Bone marrow (tissue), 2 donors: ENCODE data around the gene PMM2.
"Not testable (repeated sequence)": the region's sequence is repeated elsewhere in the genome, so short reads cannot be mapped to it uniquely, and the experiment has no call there.

Experiments
- DNase-seq, 2 donors: peaks; one replicate each; lab custom pipeline; 2025; lab: John Stamatoyannopoulos, UW

Gene PMM2

DNA sequence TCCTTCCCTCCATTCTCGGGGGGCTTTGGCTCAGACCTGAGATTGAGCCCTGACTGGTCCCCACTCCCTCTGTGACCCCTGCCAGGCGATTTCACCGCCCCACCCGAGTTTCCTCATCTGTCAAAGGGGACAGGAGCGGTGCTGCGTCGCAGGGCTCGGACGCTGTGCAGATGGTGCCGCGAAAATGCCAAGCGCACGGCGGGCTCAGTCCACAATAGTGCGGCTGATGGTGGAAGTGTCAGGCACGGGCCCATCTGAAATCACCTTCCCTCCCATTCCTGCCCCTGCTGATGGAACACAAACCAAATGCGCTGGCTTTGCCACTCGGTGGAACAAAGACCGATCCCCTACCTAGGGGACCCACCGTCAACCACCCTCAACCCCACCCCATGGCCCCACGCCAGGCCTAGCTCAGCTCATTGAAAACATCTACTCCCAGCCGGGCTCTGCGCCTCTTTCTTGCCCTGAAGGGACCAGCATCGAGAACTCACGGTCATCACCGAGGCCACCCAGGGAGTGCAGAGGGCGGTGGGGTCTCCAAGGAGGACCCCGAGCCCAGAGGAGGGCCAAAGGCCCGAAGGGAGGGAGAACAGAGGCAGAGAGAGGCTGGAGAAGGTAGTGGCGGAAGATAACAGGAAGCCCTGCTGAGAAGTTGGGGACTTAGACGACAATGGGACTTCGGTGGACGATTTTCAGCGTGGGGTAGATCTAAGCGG is 69.7 kb downstream of the PMM2 start:
- DNase-seq = peak in 1 of 2 donors; percentile 27

DNA sequence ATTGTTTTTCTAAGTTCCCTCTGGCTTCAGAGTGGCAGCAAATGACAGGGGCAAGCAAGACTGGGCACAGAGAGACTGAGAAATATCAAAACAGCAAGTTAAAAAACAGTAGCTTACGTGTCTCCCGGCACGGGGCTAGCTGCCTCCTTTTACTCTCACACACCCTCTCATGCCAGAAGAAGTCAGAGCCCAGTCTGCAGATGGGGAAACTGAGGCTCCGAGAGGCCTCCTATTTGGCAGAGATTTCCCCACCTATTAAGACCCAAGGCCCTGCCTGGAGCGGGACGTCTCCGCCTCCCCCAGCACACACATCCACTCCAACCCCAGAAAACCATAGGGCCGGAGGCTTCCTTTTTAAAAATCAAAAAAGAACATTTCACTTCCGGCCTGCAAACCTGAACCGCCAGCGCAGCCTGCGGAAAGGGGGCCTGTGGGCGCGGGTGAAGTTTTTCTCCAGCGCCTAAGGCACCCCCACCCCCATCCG is 70.3 kb downstream of the PMM2 start:
- no peak for DNase-seq

DNA sequence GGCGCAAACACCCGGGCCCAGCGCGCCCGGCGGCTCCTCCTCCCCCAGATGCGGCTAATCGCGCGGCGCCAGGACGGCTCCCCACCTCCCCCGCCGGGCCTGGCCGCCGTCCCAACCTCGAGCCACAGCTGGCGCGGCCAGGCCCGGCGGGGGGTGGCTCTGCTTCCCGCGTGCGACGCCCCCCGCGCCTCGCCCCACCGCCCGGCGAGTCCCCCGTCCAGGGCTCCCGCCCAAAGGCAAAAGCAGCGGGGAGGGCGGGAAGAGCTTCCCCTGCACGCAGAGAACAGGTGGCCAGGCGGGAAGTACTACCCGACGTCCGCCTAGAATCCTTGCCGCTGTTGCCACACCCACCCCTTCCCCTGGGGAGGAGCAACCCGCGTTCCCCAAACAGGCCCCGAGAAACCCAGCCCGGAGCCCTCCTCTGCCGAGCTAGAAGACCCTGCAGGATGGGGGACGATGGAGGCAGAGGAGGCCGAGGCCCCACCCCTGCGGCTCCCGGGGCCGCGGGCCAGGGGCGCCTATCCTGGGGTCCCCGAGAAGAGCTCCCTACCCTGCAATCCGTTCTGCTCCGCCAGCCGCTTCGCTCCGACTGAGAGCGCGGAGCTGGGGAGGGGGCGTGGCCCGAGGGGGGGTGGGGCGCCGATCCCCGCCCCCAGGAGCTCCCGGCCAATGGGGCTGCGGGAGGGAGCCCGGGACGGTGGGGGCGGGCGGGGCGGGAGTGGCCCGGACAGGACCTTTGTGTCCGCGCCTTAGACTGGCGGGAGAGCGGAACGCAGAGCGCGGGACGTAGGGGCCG is 71.0 kb downstream of the PMM2 start, which contains the start of gene CARHSP1:
Gene CARHSP1, minus strand, starts transcription at position 591 of the 796 bp plus-strand sequence. CDS start 9,678 bp downstream, outside the sequence.
- DNase-seq = peak; percentile 80 to 96

DNA sequence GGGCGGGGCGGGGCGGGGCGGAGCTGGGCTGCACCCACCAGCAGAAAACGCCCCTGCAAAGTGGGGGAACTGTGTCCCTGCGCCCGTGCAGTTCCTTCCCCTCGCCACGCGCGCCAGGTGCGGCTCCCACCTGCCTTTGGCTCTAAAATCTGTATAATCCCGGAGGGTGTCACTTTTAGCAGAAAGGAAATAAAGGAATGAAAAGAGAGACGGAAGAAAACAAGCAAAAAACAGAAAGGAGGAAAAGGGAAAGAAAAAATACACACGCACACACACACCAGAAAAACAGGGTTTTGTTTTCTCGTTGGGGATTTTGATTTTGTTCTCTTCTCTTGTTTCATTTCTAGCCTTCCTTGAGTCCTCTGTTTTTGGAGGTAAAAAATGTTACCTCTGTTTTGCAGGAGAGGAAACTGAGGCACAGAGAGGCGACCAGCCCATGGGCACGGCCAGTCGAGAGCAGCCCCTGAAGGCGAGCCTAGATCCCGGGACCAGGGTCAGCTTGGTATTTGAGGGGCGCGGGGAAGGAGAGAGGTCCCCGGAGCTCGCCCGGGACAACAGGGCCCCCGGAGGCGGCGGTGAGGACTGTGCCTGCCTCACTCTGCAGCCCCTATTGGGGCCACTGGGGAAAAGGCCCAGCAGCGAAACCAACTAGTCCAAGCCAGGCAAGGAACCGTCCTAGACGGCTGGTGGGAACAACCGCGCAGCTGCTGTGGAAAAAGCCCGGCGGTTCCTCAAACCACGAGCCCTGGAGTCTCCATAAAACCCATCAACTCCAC is 71.8 kb downstream of the PMM2 start:
- no peak for DNase-seq

DNA sequence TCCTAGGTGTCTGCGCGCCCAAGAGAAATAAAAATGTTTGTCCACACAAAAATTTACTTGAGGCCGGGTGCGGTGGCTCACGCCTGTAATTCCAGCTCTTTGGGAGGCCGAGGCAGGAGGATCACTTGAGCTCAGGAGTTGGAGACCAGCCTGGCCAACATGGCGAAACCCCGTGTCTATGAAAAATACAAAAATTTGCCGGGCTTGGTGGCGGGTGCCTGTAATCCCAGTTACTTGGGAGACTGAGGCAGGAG is 72.3 kb downstream of the PMM2 start:
- not testable (repeated sequence) for DNase-seq

DNA sequence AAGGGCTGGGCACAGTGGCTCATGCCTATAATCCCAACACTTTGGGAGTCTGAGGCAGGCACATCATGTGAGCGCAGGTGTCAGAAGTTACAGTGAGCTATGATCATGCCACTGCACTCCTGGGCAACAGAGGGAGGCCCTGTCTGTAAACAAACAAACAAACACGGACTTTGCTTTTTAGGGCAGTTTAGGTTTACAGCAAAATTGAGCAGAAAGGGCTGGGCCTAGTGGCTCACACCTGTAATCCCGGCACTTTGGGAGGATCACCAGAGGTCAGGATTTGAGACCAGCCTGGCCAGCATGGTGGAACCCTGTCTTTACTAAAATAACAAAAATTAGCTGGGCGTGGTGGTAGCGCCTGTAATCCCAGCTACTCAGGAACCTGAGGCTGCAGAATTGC is 74.4 kb downstream of the PMM2 start:
- no peak for DNase-seq

DNA sequence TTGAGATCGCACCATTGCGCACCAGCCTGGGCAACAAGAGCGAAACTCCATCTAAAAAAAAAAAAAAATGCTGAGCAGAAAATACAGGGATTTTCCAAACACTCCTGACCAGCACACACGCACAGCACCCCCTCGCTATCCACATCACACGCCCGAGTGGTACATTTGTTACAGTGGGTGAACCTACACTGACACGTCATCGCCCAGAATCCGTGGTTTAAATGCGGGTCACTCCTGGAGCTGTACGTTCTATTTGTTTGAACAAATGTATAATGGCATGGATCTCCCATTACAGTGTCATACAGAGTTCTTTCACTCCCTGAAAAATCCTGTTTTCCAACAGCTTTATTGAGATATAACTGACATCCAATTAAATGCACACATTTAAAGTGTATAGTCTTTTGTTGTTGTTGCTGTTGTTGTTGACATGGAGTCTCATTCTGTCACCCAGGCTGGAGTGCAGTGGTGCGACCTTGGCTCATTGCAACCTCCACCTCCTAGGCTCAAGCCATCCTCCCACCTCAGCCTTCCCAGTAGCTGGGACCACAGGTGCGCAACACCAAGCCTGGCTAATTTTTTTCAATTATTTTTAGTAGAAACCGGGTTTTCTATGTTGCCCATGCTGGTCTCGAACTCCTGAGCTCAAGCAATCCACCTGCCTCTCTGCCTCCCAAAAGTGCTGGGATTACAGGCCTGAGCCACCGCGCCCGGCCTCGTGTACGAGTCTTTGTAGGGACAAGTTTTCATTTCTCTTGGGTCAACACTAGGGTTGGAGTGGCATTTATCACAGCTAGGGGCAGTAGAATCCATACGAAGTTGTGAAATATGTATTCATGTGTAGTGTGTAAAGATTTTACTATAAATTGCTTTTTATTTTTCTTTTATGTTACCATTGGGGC is 75.6 kb downstream of the PMM2 start:
- DNase-seq = no peak

DNA sequence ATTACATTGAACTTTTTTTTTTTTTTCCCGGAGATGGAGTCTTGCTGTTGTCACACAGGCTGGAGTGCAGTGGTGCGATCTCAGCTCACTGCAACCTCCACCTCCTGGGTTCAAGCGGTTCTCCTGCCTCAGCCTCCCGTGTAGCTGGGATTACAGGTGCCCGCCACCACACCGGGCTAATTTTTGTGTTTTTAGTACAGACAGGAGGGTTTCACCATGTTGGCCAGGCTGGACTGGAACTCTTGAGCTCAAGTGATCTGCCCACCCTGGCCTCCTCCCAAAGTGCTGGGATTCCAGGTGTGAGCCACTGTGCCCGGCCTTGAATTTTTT is 76.2 kb downstream of the PMM2 start:
- DNase-seq = not testable (repeated sequence)

DNA sequence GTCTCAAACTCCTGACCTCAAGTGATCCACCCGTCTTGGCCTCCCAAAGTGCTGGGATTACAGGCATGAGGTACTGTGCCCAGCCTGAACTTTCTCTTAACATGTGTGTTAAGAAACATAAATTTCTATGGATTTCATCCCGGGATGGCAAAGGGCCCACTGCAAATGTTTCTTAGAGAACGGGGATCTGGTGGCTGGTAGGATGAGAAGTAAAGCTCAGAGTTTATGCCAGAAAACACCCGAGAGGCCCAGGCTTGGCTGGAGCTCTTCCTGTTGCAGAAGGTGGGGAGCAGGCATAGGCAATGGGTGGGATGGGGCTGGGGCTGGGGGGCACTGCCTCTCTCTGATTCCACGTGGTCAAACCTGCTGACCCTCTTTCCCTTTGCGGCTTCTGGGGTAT is 76.7 kb downstream of the PMM2 start:
- no peak for DNase-seq

DNA sequence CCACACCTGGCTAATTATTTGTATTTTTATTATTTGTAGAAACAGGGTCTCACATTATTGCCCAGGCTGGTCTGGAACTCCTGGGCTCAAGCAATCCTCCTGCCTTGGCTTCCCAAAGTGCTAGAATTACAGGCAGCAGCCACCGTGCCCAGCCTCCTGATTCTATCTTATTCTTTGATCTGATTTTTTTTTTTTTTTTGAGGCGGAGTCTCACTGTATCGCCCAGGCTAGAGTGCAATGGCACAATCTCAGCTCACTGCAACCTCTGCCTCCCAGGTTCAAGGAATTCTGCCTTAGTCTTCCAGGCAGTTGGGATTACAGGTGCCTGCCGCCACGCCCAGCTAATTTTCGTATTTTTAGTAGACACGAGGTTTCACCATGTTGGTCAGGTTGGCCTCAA is 77.7 kb downstream of the PMM2 start:
- not testable (repeated sequence) for DNase-seq

DNA sequence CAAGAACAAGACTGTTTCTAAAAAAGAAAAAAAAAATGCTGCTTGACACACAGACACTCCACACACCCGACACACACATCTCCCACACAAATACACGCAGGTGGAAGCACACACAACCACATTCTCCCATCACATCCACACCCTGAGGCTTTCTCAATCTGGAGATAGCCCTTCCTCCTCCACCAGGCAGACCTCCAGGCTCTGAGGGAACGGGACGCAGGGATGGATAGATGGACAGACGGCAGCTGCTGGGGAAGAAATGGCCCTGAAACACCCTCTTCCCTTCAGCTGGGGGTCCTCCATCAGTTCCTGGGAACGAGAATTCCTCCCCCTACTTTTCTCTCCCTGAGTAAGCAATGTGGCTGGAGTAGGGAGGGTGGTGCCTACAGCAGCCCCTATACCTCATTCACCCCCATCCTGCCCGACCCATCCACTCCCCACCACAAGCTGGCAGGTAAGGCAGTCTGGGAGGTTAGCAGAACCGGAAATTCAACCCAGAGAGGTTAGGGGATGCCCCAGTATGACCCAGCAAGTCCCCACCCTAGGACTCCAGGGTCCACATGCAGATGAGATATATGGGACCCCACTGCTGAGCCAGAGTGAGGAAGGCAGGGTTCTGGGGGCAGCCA is 80.4 kb downstream of the PMM2 start:
- no peak for DNase-seq

DNA sequence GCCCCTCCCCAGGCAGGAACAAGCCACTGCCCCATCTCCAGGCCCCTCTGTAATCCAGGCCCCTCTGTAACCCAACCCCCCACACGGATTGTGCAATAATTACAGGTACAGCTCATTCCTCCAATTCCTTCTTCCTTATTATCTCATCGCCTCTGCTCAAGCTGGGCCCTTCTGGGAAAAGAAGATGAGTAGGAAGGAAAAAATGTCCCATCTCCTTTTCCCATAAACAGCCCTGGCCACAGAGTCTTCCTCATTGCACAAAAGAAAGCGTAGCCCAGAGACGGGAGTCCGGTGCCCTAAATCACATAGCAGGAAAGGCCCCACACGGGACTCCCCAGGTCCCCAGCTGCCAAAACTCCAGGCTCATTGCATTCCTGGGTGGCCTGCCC is 80.9 kb downstream of the PMM2 start:
- no peak for DNase-seq

DNA sequence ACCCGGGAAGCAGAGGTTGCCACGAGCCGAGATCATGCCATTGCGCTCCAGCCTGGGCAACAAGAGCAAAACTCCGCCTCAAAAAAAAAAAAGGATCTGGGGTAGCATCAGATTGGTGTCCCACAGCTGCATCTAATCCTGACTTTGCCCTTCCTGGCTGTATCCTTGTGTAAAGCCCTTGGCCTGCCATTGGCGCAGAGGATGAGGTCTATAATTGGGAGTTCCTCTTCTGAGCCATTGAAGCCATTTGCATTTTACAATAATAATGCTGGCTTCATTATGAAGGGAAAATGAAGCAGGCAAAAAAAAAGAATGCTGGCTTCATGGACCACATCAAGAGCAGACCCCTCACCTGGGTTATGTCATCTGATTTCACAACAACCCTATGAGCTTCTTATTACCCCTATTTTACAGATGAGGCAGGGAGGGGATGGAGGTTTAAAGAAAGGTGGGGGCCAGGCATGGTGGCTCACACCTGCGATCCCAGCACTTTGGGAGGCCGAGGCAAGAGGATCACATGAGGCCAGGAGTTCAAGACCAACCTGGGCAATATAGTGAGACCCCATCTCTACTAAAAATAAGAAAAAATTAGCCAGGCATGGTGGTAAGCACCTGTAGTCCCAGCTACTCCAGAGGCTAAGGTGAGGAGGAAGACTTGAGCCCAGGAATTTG is 83.3 kb downstream of the PMM2 start:
- no peak for DNase-seq

DNA sequence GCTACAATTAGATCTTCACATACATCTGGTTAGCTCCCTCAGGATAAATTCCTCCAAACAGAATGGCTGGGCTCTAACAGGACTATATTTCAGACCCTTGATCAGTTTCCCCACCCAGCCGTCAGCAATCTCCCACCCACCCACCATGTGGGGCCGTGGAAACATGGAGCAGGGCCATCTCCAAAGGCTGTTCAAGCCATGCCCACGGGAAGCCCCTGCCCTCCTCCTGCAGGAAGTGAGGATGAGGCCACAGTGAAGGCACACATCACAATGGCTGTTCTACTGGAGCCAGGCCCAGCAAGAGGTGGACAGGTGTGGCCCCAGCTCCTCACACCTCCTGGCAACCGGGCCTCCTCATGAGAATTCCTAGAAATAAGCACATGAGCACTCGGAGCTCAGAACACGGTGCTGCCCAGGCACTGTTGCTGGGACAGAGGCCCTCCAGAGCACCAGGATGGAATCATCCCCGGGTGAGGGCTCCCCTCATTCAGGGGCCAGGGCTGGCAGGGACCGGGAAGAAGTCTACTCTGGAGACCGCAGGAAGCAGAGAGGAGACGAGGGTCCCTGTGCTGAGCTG is 84.5 kb downstream of the PMM2 start, which contains the start of gene LITAFD:
Gene LITAFD, plus strand, starts transcription at position 311 of the 577 bp plus-strand sequence. CDS start 2,005 bp downstream, outside the sequence.
- DNase-seq = no peak

DNA sequence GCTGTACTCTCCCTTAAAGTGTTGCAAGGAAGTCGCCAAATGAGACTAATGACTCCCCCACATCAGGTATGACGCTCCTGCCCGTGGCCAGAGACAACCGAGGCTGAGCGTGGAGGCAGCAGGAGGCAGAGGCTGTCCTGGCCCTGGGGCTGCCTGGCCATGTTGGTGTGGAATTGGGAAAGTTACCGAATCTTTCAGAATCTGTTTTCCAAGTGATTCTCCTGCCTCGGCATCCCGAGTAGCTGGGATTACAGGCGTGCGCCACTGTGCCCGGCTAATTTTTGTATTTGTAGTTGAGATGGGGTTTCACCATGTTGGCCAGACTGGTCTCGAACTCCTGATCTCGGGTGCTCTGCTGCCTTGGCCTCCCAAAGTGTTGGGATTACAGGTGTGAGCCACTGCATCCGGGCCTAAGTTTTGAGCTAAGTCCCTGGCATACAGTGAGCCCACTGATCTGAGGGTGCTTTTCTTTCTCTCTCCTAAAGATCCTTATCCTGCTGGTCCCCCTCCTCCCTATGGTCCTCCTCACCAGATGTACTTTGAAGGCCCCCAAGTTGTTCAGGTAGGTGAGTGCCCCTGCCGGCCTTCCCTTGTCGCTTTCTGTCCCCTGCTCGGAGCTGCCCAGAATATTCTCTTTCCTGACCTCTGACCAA is 85.2 kb downstream of the PMM2 start:
- no peak for DNase-seq

DNA sequence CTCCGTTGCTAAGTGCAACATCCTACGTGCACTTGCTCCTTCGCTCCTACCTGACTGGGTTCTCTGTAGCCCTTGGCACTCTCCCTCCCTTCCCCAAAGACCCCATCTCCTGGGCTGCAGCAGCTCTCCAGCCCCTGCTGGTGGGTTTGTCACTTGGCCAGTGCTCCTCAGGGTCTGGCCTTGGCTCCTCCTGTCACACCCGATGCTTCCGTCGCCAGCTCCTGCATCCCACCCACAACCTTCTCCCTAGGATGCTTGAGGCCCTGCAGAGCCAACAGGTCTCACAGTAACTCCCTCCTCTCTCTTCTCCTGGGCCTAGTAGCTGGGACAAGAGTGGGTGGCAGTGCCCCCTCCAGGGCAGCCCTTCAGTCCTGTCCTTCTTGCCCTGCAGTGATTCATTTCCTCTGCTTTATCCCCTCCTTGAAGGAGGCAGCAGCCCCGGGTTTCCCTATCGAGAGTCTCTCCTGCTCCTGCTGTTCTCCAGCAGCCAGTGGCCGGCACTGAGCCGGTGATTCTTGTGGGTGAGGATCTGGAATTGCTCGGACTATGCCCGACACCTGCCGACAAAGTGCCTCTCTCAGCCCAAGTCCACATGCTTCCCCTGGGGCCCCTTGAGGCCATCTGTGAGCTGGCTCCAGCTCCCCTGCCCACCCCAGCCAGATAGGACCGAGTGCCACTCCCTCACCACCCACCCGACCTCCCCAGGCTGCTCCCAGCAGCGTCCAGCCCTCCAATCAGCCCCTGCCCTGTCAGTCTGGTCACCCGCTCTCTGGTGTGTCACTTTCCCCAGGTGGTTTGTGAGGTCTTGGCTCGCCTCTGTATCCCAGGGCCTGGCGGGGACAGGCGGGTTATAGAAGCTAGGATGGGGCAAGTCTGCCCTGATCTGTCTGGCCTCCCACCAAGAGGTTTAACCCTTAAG is 88.3 kb downstream of the PMM2 start:
- no peak for DNase-seq

DNA sequence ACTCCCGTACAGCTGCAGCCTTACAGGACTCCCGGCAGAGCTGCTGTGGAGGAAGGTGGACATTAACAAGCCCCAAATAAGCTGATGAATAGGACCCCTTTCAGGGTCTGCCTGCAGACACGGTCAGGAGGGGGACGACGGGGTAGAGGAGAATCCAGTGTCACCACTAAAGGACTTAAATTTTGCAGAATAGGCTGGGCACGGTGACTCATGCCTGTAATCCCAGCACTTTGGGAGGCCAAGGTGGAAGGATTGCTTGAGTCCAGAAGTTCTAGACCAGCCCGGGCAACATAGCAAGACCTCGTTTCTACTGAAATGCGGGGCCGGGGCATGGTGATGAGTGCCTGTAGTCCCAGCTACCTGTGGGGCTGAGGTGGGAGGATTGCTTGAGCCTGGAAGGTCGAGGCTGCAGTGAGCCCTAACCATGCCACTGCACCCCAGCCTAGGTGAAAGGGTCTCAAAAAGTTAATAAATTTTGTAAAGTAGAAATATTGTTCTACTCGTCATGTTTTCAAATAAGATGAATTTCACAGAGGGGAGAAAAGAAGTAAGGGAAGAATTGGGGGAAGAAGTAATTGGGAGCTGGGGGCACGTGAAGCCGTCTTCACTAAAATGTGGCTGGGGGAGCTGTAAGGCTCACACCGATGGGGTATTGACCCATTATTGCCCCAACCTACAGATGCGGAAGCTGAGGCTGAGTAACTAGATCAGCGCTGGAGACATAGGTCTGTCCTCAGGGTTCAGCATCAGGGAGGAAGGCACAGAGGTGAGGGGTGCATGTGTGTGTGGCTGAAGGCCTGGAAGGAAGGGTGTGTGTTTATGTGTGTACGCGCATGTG is 89.2 kb downstream of the PMM2 start:
- no peak for DNase-seq

DNA sequence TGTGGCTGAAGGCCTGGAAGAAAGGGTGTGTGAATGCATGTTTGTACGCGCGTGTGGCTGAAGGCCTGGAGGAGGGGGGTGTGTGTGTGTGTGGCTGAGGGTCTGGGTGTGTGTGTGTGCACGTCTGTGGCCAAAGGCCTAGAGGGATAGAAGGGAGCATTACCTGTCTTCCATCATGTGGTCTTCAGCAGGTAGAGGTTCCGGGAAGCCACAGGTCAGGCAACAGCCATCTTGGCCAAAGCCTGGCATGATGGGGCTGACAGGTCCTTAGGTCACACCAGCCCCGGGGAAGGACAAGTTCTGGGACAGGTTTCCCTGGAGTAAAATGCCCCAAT is 89.8 kb downstream of the PMM2 start:
- no peak for DNase-seq
